Panc1 (cell line): Measurements from ENCODE around the gene NADK2. TPM values are rescaled to one million over a fixed set of nuclear protein-coding genes. Genes with fewer than 3 reads are reported as not detected.

Source experiments
- ATAC-seq: fragments of 200-7000 bp; cut with Tn5 transposase; 2 replicates; pipeline ENCODE4 v1.9.1; 2020; ENCODE audit warnings: mild to moderate bottlenecking, moderate library complexity
- BruUV-seq: library from RNA; stranded (reverse); fragments of 400-500 nt; replicated peaks from 2 replicates; lab custom pipeline; 2021; lab: Mats Ljungman, UMichigan
- CTCF ChIA-PET: fragments of 300-600 bp; sonication (Branson Sonifier 250); formaldehyde crosslinking; loops from one replicate; lab custom pipeline; 2022; ENCODE audit warnings: antibody characterized with exemption; lab: Charles Lee
- POLR2A ChIA-PET: fragments of 300-600 bp; sonication (Branson Sonifier 250); formaldehyde crosslinking; loops from one replicate; lab custom pipeline; 2022; ENCODE audit warnings: antibody characterized with exemption; lab: Charles Lee
- DNase-seq: peaks from one replicate; pipeline ENCODE4 v3.0.0-alpha.2; 2010; ENCODE audit warnings: low read depth, low spot score
- H3K27ac ChIP-seq: 2 replicates; pipeline ENCODE4 v1.5.1; 2011; ENCODE audit warnings: mild to moderate bottlenecking, low read length, inconsistent platforms
- H3K27me3 ChIP-seq: fragments of 200-500 bp; sonication (Bioruptor generic); 2 replicates; pipeline ENCODE4 v1.6.0; 2014; ENCODE audit warnings: low read length, inconsistent platforms; ENCODE audit not compliant: control insufficient read depth, insufficient read depth
- H3K36me3 ChIP-seq: fragments of 200-500 bp; sonication (Bioruptor generic); 2 replicates; pipeline ENCODE4 v1.5.1; 2014; ENCODE audit warnings: inconsistent platforms, mild to moderate bottlenecking, low read length, moderate library complexity; ENCODE audit not compliant: control insufficient read depth, insufficient read depth
- H3K4me1 ChIP-seq: 2 replicates; pipeline ENCODE4 v1.5.1; 2011; ENCODE audit warnings: inconsistent platforms, mild to moderate bottlenecking, low read length, moderate library complexity; ENCODE audit not compliant: control insufficient read depth, insufficient read depth
- H3K4me3 ChIP-seq, 2 experiments: 2 replicates each; pipeline ENCODE4 v1.5.1; 2011 to 2012; ENCODE audit warnings: low read depth in 2 of 2, low read length in 2 of 2, mild to moderate bottlenecking in 2 of 2, inconsistent platforms in 1 of 2, moderate library complexity in 1 of 2
- H3K9me3 ChIP-seq: fragments of 200-500 bp; sonication (Bioruptor generic); 2 replicates; pipeline ENCODE4 v1.5.1; 2014; ENCODE audit warnings: low read depth, mild to moderate bottlenecking, inconsistent platforms, low read length, moderate library complexity; ENCODE audit not compliant: control insufficient read depth, insufficient read depth
- CTCF ChIP-seq: fragments of 450-650 bp; IDR thresholded peaks from 2 replicates; pipeline ENCODE4 v1.5.1; 2017; ENCODE audit warnings: mild to moderate bottlenecking
- POLR2AphosphoS5 ChIP-seq: IDR thresholded peaks from 2 replicates; pipeline ENCODE4 v1.6.1; 2012; ENCODE audit warnings: mild to moderate bottlenecking, low read depth, low read length, moderate library complexity
- SIN3A ChIP-seq: IDR thresholded peaks from 2 replicates; pipeline ENCODE4 v1.6.1; 2012; ENCODE audit warnings: low read depth, mild to moderate bottlenecking, low read length, moderate library complexity, borderline replicate concordance; ENCODE audit not compliant: insufficient read depth
- TCF7L2 ChIP-seq: IDR thresholded peaks from 2 replicates; pipeline ENCODE4 v1.6.1; 2011; ENCODE audit warnings: mild to moderate bottlenecking, low read depth, low read length, inconsistent platforms
- in situ Hi-C: cut with HindIII; loops from 2 replicates; pipeline ENCODE4 v1.10.0; 2016; ENCODE audit warnings: low sequenced_read_pairs, low pct_unique_long_range_greater_than_20kb
- intact Hi-C: fragments of 100-400 bp; cut with micrococcal nuclease; formaldehyde crosslinking; loops from one replicate; pipeline ENCODE4 v1.10.0; 2022; ENCODE audit not compliant: unreplicated experiment
- total RNA-seq: library from RNA; stranded (reverse); gene quantifications from one replicate; pipeline ENCODE4 v1.2.1, GENCODE V29; 2021; ENCODE audit not compliant: unreplicated experiment
- TF ChIP-seq, protein P1 (sequence below), 2 experiments: IDR thresholded peaks; 2 replicates each; pipeline ENCODE4 v1.6.1; 2011 to 2012; ENCODE audit warnings: low read depth in 2 of 2, control low read depth in 1 of 2, low read length in 1 of 2, mild to moderate bottlenecking in 1 of 2, moderate library complexity in 1 of 2; ENCODE audit not compliant: insufficient read depth in 1 of 2

NADK2 gene
- total RNA-seq, 1 experiment from 2014 or later: 22.5 TPM

DNA sequence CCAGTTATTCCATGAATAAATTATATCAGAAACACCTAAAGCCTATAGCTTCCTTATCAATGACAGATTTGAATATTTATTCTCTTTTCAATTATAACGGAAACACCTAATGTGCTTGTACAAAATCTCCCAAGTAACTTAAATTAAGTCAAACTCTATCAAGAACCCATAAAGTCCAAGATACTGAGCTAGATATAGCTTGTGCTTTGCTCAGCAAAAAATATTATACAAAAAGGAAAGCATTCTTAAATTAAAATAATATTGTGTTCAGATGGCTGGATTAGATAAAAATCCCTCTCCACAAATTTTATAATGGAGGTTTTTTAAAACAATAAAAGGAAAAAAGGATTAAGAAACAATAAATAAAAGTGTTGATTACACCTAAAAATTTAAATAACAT, 23.7 kb downstream of the NADK2 start:
- Histone ChIP-seq H3K27ac (no peak overlapping the region), H3K4me1 (no peaks in the 10 kb centered on the region), H3K36me3 (peaks cover 14% of the 10 kb centered on the region), H3K27me3 (no peaks in the 10 kb centered on the region), H3K4me3 (no peak overlapping the region), H3K9me3 (no peaks in the 10 kb centered on the region)
- DNase-seq (no peak), ATAC-seq (no peak)
- no TSS peak for BruUV-seq
- ChIA-PET POLR2A (interaction anchor here (1.3 kb wide), 1 partner anchor 23 kb away, joined by 6 read pairs; the partner anchor contains the start of gene NADK2), CTCF (no interaction called here)
- in situ Hi-C loops: no loop called here
- intact Hi-C loops: no loop called here
- TF ChIP-seq CTCF (no peak), POLR2AphosphoS5 (no peak), SIN3A (no peak), TCF7L2 (no peak)
- TF ChIP-seq, protein P1, sequence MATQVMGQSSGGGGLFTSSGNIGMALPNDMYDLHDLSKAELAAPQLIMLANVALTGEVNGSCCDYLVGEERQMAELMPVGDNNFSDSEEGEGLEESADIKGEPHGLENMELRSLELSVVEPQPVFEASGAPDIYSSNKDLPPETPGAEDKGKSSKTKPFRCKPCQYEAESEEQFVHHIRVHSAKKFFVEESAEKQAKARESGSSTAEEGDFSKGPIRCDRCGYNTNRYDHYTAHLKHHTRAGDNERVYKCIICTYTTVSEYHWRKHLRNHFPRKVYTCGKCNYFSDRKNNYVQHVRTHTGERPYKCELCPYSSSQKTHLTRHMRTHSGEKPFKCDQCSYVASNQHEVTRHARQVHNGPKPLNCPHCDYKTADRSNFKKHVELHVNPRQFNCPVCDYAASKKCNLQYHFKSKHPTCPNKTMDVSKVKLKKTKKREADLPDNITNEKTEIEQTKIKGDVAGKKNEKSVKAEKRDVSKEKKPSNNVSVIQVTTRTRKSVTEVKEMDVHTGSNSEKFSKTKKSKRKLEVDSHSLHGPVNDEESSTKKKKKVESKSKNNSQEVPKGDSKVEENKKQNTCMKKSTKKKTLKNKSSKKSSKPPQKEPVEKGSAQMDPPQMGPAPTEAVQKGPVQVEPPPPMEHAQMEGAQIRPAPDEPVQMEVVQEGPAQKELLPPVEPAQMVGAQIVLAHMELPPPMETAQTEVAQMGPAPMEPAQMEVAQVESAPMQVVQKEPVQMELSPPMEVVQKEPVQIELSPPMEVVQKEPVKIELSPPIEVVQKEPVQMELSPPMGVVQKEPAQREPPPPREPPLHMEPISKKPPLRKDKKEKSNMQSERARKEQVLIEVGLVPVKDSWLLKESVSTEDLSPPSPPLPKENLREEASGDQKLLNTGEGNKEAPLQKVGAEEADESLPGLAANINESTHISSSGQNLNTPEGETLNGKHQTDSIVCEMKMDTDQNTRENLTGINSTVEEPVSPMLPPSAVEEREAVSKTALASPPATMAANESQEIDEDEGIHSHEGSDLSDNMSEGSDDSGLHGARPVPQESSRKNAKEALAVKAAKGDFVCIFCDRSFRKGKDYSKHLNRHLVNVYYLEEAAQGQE (IDR thresholded peaks at IDR 0.05; ENCODE audit: insufficient read depth in 1 of 2, low read depth in 2 of 2, low read length in 1 of 2): no peak

GRCh38 chr5:36217567-36217966, 24.2 kb downstream of the NADK2 start:
- DNase-seq (no peak), ATAC-seq (no peak)
- Histone ChIP-seq H3K4me1 (no peaks in the 10 kb centered on the region), H3K4me3 (no peak overlapping the region), H3K27ac (no peak overlapping the region), H3K36me3 (peaks cover 14% of the 10 kb centered on the region), H3K9me3 (no peaks in the 10 kb centered on the region), H3K27me3 (no peaks in the 10 kb centered on the region)
- BruUV-seq: no TSS peak
- intact Hi-C loops: no loop called here
- TF ChIP-seq CTCF (no peak), SIN3A (no peak), TCF7L2 (no peak), POLR2AphosphoS5 (no peak)
- TF ChIP-seq, protein P1 (IDR thresholded peaks at IDR 0.05; ENCODE audit: insufficient read depth in 1 of 2, low read depth in 2 of 2, low read length in 1 of 2): no peak
- ChIA-PET CTCF (interaction anchor here (0.5 kb wide), 1 partner anchor 78 kb away, joined by 5 read pairs; no protein-coding TSS in a partner anchor), POLR2A (interaction anchor here (1.3 kb wide), 1 partner anchor 24 kb away, joined by 6 read pairs; the partner anchor contains the start of gene NADK2)
- in situ Hi-C loops: no loop called here
